GM21447 (cell line): ENCODE results near the gene PITPNM1.
"Not testable (repeated sequence)": the region's sequence is repeated elsewhere in the genome, so short reads cannot be mapped to it uniquely, and the experiment has no call there.

ENCODE experiments used
- ATAC-seq: cut with Tn5 transposase; IDR thresholded peaks from one replicate; pipeline ENCODE4 v1.9.1; 2021; ENCODE audit not compliant: unreplicated experiment

PITPNM1 gene

DNA sequence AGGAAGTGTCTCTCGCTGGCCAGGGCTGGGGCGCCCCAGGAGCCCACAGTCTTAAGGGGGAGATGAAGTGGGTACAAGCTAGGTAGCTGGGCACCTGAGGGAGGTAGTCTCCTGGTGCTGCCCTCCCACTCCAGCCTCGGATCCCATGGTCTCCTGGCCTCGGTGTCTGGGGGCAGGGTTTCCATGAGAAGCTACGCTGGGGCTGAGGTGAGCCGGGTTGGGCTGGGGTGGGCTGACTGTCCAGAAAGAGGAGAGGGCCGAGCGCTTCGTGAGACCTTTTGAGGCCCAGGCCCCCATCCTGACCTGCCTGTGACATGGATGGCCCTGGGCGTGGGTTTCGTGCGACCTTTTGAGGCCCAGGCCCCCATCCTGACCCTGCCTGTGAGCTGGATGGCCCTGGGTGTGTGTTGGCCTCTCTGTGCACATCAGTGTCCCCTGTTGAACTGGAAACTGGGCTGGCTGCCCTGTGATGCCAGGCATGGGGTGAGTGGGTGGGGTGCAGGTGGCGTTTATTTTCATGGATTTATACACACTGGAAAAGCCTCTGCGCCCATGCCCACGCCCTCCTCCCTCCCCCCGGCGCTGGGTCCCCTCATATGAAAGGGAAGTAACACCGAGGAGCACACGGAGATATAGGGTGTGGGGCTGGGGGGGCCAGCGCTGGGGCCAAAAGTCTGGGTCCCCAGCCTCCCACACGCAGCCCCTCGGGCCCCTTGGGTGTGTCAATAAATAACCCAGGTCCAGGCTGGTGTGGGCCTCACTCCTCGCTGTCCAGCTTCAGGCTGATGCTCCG, 13.7 kb downstream of the PITPNM1 start:
- ATAC-seq: no peak

DNA sequence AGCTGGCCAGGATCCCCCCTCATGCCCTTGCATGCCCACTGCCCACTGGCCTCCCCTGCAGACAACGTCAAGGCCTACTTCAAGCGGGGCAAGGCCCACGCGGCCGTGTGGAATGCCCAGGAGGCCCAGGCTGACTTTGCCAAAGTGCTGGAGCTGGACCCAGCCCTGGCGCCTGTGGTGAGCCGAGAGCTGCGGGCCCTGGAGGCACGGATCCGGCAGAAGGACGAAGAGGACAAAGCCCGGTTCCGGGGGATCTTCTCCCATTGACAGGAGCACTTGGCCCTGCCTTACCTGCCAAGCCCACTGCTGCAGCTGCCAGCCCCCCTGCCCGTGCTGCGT, 14.5 kb downstream of the PITPNM1 start:
- no peak for ATAC-seq

DNA sequence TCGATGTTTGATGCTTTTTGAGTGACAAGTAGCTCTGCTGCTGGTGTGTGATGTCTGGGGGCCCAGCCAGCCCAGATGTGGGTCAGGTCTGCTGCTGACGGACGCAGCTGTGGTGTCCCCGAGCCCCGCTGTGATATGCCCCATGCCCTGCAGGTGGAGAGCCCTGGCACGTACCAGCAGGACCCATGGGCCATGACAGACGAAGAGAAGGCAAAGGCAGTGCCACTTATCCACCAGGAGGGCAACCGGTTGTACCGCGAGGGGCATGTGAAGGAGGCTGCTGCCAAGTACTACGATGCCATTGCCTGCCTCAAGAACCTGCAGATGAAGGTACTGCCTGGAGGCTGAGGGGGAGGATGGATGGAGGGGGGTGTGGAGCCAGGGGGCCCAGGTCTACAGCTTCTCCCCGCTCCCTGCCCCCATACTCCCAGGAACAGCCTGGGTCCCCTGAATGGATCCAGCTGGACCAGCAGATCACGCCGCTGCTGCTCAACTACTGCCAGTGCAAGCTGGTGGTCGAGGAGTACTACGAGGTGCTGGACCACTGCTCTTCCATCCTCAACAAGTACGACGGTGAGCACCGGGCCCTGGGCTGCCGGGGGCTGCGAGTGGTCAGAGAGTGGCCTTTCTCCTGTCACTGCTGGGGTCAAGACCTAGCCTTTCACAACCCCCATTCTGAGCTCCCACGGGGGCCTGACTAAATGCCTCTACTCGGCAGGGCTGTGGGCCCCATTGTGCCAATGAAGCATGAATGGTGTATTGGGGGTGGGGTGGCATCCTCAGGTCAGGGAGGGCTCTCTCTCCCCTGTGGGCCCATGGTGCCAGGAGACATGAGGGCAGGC, 15.1 kb downstream of the PITPNM1 start:
- ATAC-seq: no peak

DNA sequence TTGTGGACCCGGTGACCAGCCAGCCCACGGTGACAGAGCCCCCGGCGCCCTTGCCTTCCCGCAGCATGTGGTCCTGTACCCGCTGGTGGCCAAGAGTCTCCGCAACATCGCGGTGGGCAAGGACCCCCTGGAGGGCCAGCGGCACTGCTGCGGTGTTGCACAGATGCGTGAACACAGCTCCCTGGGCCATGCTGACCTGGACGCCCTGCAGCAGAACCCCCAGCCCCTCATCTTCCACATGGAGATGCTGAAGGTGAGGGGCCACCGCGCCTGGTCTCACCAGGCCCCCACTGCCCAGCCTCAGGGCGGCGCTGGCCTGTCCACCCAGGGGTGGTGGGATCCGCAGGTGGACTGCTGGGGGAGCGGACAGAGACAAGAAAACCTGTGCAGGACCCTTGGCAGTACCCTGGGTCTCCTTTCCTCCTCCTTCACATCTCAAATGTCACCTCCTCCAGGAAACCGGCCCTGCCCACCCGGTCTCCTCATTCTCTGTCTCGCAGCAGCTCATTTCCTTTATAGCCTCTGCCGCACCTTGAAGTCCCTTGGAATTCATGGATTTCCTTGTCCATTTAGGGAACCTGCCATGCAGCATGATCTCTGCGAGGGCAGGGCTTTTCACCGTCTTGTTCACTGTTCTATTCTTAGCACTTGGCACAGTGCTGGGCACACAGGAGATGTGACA, 15.8 kb downstream of the PITPNM1 start:
- ATAC-seq: no peak

DNA sequence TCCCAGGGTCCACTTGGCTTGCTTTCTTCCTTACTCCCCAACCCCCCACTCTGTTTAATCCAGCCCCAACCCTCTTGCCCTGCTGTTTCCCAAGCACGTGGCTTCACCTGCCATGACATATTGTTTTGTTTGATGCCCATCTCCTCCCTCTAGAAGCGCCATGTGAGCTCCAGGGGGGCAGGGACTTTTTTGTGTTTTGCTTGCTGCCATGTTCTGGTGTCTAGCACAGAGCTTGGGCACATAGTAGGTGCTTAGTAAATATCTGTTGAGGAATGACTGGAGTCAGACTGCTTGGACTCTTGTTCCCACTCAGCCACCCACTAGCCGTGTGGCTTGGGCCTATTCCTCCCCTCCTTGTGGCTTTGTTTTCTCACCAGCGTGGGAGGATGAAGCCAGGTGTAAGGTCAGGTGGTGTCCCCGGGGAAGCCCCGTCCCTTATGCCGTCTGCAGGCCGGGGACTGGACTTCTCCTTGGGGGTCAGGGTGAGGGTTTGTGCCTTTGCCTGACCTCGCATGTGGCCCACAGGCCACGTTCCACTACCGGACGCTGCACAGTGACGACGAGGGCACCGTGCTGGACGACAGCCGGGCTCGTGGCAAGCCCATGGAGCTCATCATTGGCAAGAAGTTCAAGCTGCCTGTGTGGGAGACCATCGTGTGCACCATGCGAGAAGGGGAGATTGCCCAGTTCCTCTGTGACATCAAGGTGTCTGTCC, 18.5 kb downstream of the PITPNM1 start:
- no peak for ATAC-seq

DNA sequence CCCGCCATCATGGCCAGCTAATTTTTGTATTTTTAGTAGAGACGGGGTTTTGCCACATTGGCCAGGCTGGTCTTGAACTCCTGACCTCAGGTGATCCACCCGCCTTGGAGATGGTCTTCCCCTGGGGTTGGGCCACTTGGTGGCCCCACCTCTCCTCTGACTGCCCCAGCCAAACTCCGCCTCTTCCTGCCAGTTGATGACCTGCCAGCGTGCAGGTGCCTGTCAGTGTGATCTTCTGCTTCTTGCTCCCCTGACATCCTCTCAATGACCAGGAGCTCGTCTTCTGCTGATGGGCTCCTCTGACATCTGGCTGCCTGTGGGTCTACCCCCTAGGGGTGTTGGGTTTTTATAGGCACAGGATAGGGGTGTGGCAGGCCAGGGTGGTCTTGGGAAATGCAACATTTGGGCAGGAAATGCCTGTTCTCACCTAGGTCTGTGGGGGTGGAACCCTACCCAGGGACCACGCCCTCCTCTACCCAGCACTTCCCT, 19.2 kb downstream of the PITPNM1 start:
- ATAC-seq: peak; percentile 24

DNA sequence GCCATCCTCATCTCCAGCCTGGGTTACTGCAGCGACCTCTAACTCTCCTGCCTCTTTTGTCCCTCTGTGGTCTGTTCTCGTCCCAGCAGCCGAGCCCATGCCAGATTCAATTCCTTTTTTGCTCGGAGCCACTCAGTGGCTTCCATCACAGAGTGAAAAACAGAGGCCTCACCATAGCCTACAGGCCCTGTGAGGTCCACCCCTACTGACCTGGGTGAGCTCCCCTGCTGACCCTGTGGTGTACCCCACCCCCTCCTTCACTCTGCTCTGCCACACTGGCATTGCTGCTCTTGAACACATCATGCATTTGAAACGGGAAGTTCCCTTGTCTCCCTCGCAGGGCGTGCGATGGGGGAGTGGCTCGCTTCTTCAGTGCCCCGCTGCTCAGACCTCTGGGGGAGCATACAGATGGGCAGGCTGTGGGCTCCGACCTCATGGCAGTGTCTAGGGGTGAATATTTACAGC, 20.3 kb downstream of the PITPNM1 start:
- ATAC-seq: no peak

DNA sequence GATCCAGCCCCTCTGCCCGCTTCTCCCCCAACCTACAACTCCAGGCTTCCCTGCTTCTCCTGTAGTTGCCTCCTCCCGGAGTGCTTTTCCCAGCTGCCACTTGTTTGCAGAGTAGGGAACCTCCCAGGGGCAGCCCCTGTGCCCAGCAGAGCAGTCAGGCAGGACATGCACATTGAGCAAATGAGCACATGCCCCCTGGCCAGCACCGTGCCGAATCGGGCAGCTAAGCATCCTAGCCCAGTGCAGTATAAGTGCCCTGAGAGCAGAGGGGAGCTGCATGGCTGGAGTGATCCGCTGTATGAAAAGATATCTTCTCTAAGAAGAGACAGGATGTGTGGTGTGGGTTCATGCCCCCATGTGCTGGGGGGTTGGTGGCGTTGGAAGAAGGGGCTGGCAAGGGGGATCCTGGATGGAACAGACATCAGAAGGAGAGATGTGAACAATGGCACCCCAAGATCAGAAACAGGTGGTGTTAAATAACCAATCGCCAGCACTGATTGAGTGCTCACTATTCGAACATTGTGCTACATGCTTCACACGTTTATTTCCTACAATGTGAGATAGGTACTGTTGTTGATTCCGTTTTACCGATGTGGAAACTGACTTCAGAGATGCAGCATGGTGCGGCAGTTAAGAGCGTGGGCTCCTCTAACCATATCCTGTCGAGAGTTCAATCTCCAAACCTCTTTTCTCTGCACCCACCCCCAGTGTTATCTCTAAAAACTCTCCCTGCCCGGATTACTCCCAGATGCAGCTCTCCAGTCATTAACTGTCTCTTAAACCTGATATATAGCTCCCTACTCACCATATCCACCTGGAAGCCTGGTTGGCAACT, 21.1 kb downstream of the PITPNM1 start:
- no peak for ATAC-seq

DNA sequence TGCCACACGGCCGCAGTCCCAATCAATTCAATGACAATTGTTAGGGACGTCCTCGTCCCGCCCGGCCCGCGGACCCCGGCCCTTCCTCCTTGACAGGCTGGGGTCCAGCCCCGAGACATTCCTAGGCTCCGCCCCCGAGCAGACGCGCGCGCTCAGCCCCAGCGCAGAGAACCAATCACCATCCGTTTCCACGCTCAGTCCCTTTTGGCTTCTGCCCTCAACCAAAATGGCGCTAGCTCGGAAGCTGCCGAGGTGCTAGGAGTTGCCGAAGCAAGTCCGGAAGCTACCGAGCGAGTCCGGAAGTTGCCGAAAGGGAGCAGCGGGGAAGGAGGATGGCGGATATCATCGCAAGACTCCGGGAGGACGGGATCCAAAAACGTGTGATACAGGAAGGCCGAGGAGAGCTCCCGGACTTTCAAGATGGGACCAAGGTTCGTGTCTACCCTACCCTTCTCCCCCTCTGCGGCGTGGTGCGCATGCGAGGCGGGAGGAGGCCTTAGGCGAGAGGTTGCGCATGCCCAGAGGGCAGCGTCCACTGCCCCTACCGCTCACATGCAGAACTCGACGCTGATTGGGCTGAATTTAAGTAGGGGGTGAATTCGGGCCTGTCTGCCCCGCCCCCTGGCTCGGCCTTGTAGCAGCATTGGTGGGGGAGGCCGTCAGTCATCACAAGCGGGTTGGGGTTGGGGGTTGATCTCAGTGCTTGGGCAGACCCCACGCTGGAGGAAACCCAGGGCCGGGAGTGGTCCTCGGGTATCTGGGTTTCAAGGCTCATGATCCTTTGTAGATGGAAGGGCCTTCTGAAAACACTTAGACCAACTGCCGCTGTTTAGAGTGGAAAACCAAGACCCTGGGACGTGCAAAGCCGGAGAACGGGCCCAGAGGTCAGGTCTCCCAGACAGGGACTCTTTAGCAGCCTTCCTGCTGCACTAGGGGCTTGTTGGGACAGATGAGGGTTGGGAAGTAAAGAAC, 22.1 kb downstream of the PITPNM1 start, which contains the start of gene AIP:
Gene AIP (plus strand): TSS at position 200 of the 972 bp plus-strand sequence. CDS start 133 bp downstream, at position 333.
- ATAC-seq: peak; percentile 49

DNA sequence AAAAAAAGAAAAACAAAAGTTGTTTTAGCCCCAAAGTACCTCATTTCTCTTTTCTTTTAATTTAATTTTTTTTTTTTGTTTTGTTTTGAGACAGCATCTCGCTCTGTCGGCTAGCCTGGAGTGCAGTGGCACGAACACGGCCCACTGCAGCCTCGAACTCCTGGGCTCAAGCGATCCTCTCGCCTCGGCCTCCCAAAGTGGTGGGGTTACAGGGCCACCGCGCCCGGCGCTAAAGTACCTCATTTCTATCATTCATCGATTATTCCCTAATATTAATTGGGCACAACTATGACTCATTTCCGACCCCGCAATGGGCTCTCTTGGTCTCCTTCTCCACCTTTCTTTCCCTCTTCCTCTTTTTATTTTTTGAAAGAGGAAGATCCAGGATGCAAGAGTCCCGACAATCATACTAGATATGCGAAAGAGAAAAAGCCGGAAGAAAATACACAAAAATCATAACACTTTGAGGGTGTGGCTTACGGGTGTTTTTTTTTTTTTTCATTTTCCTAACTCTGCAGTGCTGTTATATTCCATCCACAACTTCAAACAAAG, 22.8 kb downstream of the PITPNM1 start:
- ATAC-seq: no peak

DNA sequence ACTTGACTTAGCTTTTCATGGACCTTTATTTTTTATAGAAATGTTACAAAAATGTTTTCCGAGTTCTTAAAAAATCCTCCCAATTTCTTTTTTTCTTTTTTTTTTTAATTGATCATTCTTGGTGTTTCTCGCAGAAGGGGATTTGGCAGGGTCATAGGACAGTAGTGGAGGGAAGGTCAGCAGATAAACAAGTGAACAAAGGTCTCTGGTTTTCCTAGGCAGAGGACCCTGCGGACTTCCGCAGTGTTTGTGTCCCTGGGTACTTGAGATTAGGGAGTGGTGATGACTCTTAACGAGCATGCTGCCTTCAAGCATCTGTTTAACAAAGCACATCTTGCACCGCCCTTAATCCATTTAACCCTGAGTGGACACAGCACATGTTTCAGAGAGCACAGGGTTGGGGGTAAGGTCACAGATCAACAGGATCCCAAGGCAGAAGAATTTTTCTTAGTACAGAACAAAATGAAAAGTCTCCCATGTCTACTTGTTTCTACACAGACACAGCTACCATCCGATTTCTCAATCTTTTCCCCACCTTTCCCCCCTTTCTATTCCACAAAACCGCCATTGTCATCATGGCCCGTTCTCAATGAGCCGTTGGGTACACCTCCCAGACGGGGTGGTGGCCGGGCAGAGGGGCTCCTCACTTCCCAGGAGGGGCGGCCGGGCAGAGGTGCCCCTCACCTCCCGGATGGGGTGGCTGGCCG, 27.7 kb downstream of the PITPNM1 start:
- not testable (repeated sequence) for ATAC-seq

DNA sequence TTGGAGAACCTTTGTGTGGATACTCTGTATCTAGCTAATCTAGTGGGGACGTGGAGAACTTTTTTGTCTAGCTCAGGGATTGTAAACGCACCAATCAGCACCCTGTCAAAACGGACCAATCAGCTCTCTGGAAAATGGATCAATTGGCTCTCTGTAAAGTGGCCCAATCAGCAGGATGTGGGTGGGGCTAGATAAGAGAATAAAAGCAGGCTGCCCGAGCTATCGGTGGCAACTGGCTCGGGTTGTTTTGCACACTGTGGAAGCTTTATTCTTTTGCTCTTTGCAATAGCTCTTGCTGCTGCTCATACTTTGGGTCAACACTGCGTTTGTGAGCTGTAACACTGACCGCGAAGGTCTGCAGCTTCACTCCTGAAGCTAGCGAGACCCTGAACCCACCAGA, 28.5 kb downstream of the PITPNM1 start:
- ATAC-seq: not testable (repeated sequence)

DNA sequence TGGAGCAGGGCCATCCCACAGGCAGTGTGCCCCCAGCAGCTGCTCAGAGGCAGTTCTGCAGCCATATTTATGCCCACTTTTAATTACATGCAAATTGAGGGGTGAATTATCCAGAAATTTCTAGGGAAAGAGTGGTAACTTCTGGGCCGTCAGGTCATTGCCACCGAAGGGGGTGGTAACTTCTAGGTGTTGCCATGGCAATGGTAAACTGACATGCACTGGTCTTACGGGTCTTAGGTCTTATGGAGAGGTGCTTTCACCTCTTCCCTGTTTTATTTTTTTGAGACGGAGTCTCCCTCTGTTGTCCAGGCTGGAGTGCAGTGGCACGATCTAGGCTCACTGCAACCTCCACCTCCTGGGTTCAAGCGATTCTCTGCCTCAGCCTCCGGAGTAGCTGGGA, 32.3 kb downstream of the PITPNM1 start:
- no peak for ATAC-seq

DNA sequence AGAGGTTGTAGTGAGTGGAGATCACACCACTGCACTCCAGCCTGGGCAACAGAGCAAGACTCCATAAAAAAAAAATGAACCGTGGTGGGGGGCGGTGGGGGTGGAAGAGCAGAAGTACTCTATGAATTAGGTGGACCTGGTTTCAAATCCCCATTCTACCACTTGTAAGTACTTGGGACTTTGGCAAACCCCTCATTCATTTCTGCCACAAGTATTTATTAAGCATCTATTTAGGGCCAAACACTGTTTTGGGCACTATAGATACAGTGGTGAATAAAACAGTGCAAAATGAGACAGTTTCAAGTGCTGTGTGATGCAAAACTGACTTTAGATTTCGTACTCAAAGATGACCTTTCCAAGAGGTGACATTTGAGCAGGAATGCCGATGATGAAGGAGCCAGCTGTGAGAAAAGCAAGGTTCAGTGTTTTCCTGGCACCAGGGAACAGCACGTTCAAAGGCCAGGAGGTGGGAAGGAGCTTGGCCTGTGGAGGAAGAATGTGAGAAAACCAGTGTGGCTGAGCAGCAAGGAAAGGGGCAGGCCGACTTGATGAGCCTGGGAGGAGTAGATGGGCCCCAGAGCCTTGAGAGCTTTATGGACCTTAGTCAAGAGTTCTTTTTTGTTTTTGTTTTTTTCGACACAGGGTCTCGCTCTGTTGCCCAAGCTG, 34.7 kb downstream of the PITPNM1 start:
- ATAC-seq: no peak

DNA sequence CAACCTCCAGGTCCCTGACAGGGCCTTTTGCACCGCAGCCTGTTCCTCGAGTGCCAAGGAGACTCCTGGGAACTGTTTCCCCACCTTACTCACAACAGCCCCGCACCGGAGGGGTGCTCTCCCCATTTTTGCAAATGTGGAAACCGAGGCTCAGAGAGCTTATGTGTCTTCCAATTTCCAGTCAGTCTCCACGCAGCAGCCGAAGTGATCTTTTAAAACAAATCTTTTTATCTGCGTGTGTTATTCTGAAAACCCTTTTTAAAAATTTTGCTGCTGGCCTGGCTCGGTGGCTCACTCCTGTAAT, 35.7 kb downstream of the PITPNM1 start:
- ATAC-seq: no peak

DNA sequence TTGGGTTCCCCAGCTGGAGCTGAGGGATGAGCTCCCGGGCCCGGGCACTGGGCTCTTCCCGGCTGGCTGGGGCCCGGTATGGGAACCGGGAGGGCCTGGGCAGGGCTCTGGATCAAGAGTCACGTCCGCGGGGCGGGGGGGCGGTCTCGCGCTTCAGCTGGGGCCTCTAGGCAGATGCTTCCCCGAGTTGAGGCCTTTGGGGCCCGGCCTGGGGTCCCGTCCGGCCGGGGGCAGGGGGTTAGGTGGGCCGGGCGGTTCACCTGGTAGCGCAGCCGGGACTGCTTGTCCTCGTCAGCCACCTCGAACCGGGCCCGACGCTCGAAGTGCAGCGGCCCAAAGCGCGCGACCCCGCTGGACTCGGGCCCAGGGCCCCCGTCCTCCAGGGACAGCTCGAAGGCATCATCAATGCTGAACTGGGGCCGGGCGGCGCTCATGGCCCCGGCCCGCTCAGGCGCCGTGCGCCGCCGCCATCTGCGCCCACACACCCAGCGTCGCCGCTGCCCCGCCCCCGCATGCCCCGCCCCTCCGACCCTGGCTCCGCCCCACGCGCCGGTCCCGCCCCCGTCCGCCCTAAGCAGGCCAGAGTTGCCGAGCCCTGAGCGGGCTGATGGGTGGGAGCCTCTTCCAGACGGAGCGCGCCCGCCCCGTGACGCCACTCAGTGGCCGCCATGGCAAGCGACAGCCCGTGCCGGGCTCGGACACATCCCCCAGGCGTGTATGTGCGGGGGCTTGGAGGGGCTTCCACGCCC, 36.2 kb downstream of the PITPNM1 start, which contains the start of gene TMEM134:
Gene TMEM134 (minus strand): TSS at position 493 of the 749 bp plus-strand sequence. CDS start 59 bp downstream, at position 434.
- ATAC-seq: peak; percentile 47

DNA sequence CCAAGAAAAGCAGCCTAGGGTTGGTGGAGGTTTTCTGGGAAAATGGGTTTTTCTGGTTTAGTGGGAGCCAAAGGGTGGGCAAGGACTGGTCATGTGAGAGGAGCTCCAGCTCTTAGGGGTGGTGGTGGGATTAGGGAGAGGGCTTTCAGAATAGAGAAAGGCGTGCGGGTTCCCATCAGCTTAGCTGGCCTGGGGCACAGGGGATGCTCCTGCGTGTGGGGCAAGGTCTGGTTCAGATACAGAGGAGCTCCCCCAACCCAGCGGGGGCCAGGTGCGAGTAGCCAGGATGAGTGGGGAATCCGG, 36.8 kb downstream of the PITPNM1 start:
- ATAC-seq: peak; percentile 1
